Stimulated activated CD4-positive, alpha-beta T cell treated with anti-CD3 and anti-CD28 coated beads, Interleukin-12 subunit alpha, Interleukin-12 subunit beta, amount 100 ng/mL, for 4 hours (primary cell): Measurements from ENCODE around the gene LRIG1.

Source experiments
- DNase-seq: peaks from one replicate; pipeline ENCODE4 v3.0.0-alpha.2; 2020

LRIG1 gene

DNA sequence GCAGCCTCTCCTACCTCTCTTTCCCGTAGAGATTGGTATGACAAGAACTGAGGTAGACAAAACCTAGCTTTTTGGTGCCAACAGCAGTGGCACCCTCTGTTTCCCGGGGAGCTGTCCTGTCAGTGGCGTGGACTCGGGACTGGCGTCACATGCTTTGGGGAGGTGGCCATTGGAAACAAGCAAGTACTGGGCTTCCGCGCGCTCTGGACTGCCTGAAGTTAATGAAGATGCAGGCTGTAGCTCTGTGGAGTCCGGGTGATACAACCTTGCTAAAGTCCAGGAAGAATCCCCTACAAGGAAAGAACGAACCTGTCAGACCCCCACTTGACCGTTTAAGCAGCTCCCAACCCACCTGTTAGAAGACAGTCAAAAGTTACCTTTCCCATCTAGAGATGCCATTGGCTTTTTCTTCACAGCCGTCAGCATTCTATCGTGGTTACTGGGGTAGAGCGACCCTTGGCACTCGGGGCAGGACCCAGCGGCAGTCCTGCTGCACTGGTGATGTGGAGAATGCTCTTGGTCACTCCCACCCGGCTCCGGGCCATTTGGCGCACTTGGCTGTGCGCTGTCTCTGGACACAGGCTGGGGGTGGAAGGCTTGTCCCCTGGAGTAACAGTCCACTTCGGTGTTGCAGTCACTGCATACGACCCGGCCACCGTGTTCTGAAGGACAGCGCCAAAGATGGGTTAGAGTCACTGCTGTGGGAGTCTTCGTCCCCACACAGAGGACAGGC lies 120.5 kb downstream of the LRIG1 start:
- no peak for DNase-seq

- DNase-seq, result no peak
Measured at GRCh38 chr3:66379565-66379964, 121.3 kb downstream of the LRIG1 start.

DNA sequence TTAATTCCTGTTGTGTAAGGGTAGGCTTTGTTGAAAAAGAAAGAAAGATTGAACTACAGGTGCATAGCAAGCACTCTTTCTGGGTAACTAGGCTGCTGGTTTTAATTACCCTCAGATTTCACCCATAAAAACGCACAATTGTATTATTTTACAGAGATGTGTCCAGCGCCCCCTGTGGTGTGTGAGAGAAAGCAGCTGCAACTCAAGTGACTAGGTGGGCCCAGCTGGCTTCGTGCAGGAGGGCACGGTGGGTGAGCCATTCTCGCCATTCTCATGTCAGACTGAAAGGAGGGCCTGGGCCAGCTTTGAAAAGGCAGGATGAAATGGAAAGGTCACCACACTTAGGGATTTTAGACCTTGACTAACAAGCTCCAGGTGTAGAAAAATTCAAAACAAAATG lies 122.6 kb downstream of the LRIG1 start:
- peak; percentile 14 for DNase-seq

DNA sequence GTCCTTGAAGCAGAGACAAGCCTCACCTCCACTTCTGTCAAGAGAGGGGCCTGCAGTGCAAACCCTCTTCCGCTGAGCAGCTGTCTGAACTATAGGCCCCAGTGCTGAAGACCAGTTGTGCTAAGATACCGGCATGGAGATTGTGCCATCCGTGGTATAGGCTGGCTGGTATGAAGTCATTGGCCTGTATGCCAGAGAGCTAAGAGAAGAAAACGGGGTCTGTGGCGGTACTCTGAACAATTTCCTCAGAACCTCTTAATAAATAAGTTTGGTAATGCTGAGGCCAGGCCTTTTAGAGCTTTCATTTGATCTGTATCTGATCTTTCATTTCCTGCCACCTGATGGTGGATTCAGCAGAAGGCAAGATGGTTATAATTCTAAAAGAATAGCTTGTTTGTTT lies 123.0 kb downstream of the LRIG1 start:
- DNase-seq, result no peak

DNA sequence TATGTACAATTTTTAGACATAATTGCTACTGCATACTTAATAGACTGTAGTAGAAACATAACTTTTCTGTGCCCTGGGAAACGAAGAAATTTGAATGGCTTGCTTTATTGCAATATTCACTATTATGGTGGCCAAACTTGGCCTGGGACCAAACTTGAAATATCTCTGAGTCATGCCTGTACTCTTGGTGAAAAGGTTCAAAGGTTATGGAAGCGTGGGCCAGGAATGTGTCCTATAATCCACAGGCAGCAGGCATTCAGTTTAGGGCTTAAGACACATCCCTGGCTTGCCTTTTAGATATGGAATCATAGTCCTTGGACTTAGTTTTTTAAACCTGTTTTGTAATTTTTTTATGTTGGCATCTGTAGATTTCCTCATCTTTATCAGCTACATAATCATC lies 124.3 kb downstream of the LRIG1 start:
- DNase-seq, result no peak

GRCh38 chr3:66372681-66373350 lies 128.0 kb downstream of the LRIG1 start:
- peak; percentile 12 for DNase-seq

DNA sequence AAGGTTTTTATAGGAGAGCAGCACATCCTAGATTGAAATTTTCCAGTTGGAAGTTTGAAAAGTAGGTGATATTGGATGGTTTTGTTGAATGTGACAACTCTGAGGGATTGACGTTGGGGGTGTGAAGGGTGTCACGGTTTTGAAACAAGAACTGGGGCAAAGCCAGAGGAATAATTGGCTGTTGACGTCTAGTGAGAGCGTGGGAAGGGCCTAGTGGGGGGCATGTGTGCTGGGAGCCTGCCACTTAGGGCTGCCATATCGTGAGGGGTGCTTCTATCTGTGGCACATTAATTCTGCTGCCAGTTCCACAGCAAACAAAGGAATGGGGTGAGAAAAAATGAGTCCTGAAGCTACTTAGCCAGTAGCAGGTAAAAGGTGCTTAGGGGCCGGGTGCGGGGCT lies 129.4 kb downstream of the LRIG1 start:
- no peak for DNase-seq

DNA sequence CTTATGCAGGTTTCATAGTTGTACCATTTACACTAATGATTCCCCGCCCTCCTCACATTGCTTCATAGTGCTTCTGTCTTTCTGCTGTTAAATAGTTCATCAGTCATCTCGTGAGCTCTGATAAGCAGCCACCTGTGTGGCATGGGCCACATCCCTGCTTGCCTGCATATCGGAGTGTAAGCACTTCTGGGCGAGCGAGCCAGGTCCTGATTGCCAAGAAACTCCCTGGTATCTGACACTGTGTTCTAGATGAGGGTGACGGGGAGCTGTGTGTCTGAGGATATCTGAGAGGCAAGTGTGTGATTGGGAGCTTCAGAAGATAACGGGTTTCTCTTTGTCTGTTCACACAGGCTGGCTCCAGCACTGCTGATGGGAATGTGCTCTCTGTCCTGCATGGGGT lies 130.6 kb downstream of the LRIG1 start:
- no peak for DNase-seq

GRCh38 chr3:66367979-66368378 lies 132.8 kb downstream of the LRIG1 start:
- no peak for DNase-seq

DNA sequence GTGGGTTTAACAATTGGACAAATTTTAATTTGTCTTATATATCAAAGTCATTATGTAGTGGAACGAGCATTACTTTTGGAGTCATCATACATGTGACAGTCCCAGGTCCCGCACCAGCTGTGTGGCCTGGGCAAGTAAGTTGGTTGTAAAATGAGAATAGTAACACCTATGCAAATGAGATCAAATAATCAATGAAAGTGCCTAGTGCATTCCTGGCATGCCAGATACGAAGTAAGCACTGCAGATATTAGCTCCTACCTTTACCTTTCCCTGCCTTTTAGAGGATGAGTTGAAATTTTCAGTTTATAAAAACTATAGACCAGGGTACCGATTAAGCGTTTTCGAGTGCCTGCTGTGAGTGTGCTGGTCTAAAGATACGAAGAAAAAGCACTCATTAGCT lies 134.1 kb downstream of the LRIG1 start:
- DNase-seq, result no peak

- DNase-seq, result no peak
Measured at GRCh38 chr3:66365080-66365479, 135.7 kb downstream of the LRIG1 start.

- no peak for DNase-seq
Measured at GRCh38 chr3:66363148-66363547, 137.7 kb downstream of the LRIG1 start.

- DNase-seq, result no peak
Measured at GRCh38 chr3:66362541-66362941, 138.3 kb downstream of the LRIG1 start.

GRCh38 chr3:66361356-66361755 lies 139.5 kb downstream of the LRIG1 start:
- no peak for DNase-seq

DNA sequence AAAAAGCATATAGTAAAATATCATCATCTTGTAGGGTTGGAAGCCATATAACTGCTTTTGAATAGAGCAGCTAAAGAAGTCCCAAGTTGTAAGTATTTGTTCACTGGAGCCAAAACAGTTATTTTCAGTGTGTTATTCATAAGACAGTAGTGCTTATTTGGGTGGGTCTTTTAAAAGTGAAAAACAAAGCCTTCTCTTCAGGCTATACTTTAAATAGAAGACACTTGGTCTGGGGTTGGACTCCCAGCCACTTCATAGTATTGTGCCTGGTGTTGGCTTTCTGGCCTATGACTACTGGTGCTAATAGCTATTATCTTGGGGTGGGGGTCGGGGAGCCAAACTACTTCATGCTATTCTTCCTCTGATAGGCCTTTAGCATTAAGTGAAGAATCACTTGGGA lies 144.8 kb downstream of the LRIG1 start:
- DNase-seq, result no peak

- DNase-seq, result no peak
Measured at GRCh38 chr3:66355394-66355793, 145.4 kb downstream of the LRIG1 start.

- no peak for DNase-seq
Measured at GRCh38 chr3:66354001-66354400, 146.8 kb downstream of the LRIG1 start.

DNA sequence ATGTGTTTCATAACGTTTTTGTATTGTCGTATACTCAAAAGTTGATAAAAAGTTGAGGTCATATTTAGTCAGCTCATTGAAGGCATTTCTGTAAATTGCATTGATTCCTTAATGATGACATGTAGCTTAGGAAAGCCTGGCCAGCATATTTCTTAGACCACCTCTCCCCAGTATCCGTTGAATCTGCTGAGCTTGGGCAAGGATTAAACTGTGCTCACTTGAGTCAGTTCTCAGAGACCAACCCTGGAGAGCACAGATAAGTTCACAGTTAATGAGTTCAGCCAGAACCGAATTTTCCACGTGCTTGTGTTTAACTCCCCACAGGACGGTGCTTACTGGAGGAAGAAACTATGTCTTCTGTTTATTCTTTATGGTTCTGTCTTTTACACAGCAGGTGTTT lies 147.3 kb downstream of the LRIG1 start:
- no peak for DNase-seq

DNA sequence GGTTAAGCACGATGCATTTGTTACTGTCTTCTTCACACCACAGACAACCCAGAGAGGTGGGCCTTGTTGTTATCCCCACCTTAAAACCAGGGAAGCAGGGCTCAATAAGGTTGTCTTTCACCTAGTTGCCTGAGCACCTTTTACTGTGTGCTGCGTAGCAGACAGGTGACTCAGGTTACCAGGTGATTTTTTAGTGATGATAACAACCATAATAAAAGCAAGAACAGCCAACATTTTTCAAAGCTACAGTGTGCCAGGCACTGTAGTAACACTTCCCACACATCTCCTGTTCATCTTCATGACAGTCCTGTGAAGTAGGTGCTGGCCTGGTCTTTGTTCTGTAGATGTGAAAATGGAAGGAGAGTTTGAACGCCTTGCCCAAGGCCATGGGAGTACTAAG lies 147.8 kb downstream of the LRIG1 start:
- no peak for DNase-seq

GRCh38 chr3:66350601-66351000 lies 150.2 kb downstream of the LRIG1 start:
- DNase-seq, result no peak

- DNase-seq, result no peak
Measured at GRCh38 chr3:66348704-66349103, 152.1 kb downstream of the LRIG1 start.

GRCh38 chr3:66344848-66345578 lies 155.8 kb downstream of the LRIG1 start:
- no peak for DNase-seq

DNA sequence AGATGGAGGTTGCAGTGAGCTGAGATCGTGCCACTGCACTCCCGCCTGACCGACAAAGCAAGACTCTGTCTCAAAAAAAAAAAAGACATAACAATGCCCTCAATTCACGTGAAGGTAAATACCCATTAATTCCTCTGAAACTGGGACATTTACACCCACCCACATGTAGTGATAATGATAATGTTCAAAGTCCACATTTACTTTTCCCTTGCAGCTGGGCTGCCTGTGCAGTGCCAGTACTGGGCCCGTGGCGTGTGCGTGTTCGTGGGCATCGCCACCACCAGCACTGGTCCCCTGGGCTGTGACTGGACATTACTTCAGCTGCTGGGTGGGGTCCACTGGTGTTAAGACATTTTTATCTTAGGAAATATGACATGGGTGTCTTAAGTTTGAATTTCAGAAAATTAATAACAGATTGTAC lies 156.4 kb downstream of the LRIG1 start:
- no peak for DNase-seq

GRCh38 chr3:66342717-66343356 lies 158.0 kb downstream of the LRIG1 start:
- no peak for DNase-seq
